Thyroid gland (tissue), 4 donors: ENCODE data around the gene CLINT1.

Experiments
- CTCF ChIP-seq, 6 experiments: fragments of 200-600 bp in 3 of 6; fragments of 450-650 bp in 3 of 6; sonication (generic) in 3 of 6; IDR thresholded peaks; one replicate each; pipeline ENCODE4 v1.5.1; 2016 to 2019; ENCODE audit warnings: antibody characterized with exemption in 6 of 6, mild to moderate bottlenecking in 2 of 6, inconsistent platforms in 1 of 6, moderate library complexity in 1 of 6
- POLR2A ChIP-seq, 2 donors: fragments of 450-650 bp; IDR thresholded peaks; one replicate each; pipeline ENCODE4 v1.6.1; 2017; ENCODE audit warnings: antibody characterized with exemption in 2 of 2, mild to moderate bottlenecking in 2 of 2, moderate library complexity in 1 of 2

GRCh38 chr5:157817387-157817702 is 41.6 kb downstream of the CLINT1 start:
- TF ChIP-seq CTCF (IDR thresholded peaks at IDR 0.05), result no peak
- TF ChIP-seq POLR2A (IDR thresholded peaks at IDR 0.05), result no peak
